HG03432 (cell line): ENCODE measurements around the gene PEX19.

Source experiments
- ATAC-seq: cut with Tn5 transposase; IDR thresholded peaks from one replicate; pipeline ENCODE4 v1.9.1; 2021; ENCODE audit warnings: mild to moderate bottlenecking, moderate library complexity; ENCODE audit not compliant: unreplicated experiment

The PEX19 gene

GRCh38 chr1:160277987-160278386, 6.9 kb downstream of the PEX19 start:
- ATAC-seq, result no peak

- no peak for ATAC-seq
These were observed 7.6 kb downstream of the PEX19 start for GRCh38 chr1:160277330-160277729.

- no peak for ATAC-seq
These were observed 13.9 kb downstream of the PEX19 start for GRCh38 chr1:160271025-160271424.

GRCh38 chr1:160267284-160267991, 17.5 kb downstream of the PEX19 start:
- ATAC-seq, result no peak

GRCh38 chr1:160264795-160265307, 20.1 kb downstream of the PEX19 start:
- ATAC-seq, result no peak

- ATAC-seq, result peak; percentile 88
These were observed 22.8 kb downstream of the PEX19 start, which contains the start of gene DCAF8 for GRCh38 chr1:160261893-160262794. TSS of gene DCAF8 (minus strand) at chr1:160262549. CDS start at chr1:160244008, 18,541 bp downstream.

- ATAC-seq, result peak; percentile 27
These were observed 23.4 kb downstream of the PEX19 start for GRCh38 chr1:160261556-160261892.

- ATAC-seq, result no peak
These were observed 24.2 kb downstream of the PEX19 start for GRCh38 chr1:160260406-160261382.

- ATAC-seq, result no peak
These were observed 26.6 kb downstream of the PEX19 start for GRCh38 chr1:160258177-160258798.

- no peak for ATAC-seq
These were observed 27.4 kb downstream of the PEX19 start for GRCh38 chr1:160257411-160258015.

- no peak for ATAC-seq
These were observed 28.4 kb downstream of the PEX19 start for GRCh38 chr1:160256396-160257046.

- no peak for ATAC-seq
These were observed 29.1 kb downstream of the PEX19 start for GRCh38 chr1:160255781-160256300.

- peak; percentile 75 for ATAC-seq
These were observed 33.0 kb downstream of the PEX19 start for GRCh38 chr1:160251687-160252526.

- ATAC-seq, result no peak
These were observed 33.9 kb downstream of the PEX19 start for GRCh38 chr1:160251011-160251410.

- no peak for ATAC-seq
These were observed 37.9 kb downstream of the PEX19 start for GRCh38 chr1:160247053-160247452.

GRCh38 chr1:160245434-160245833, 39.5 kb downstream of the PEX19 start:
- ATAC-seq, result no peak

- no peak for ATAC-seq
These were observed 40.7 kb downstream of the PEX19 start for GRCh38 chr1:160244209-160244608.

- ATAC-seq, result no peak
These were observed 41.2 kb downstream of the PEX19 start for GRCh38 chr1:160243767-160244166.
